Prostate gland (tissue), 2 donors: ENCODE results near the gene PAPSS1.

Experiments
- CTCF ChIP-seq, 4 experiments: fragments of 200-600 bp in 2 of 4; fragments of 450-650 bp in 2 of 4; sonication (generic) in 2 of 4; IDR thresholded peaks; 1 replicate in 3 of 4; 2 replicates in 1 of 4; pipeline ENCODE4 v1.5.1; 2016 to 2019; ENCODE audit warnings: antibody characterized with exemption in 4 of 4, mild to moderate bottlenecking in 2 of 4, moderate library complexity in 2 of 4
- POLR2A ChIP-seq: fragments of 450-650 bp; IDR thresholded peaks from one replicate; pipeline ENCODE4 v1.6.1; 2016; ENCODE audit warnings: antibody characterized with exemption, mild to moderate bottlenecking

GRCh38 chr4:107736924-107737448 is 17.0 kb upstream of the PAPSS1 start:
- TF ChIP-seq POLR2A (no peak), CTCF (IDR thresholded peaks at IDR 0.05) (peak; percentile 61 to 72 (median 64))
